Endometrial microvascular endothelial cells (primary cell): ENCODE data around the gene SBF2. TPM values are rescaled to one million over a fixed set of nuclear protein-coding genes. Genes with fewer than 3 reads are reported as not detected.
"Not testable (repeated sequence)": the region's sequence is repeated elsewhere in the genome, so short reads cannot be mapped to it uniquely, and the experiment has no call there.

Source experiments
- in situ Hi-C: cut with HindIII; loops from 2 replicates; pipeline ENCODE4 v1.10.0; 2017; ENCODE audit warnings: low sequenced_read_pairs, low pct_unique_long_range_greater_than_20kb; ENCODE audit errors: inconsistent ontology term
- total RNA-seq: library from RNA; depleted of rRNA; stranded (reverse); fragments of >200 nt; gene quantifications from one replicate; pipeline ENCODE4 v1.2.3, GENCODE V29; 2015; ENCODE audit errors: inconsistent ontology term

SBF2 gene
- total RNA-seq, 1 donor from 2014 or later: 26.6 TPM

- in situ Hi-C loops: no loop called here
Measured at GRCh38 chr11:10017911-10018310, 276.1 kb downstream of the SBF2 start.

- in situ Hi-C loops: no loop called here
Measured at GRCh38 chr11:10017050-10017449, 277.0 kb downstream of the SBF2 start.

- in situ Hi-C loops: no loop called here
Measured at GRCh38 chr11:10012068-10012467, 282.0 kb downstream of the SBF2 start.

GRCh38 chr11:10005955-10006525 is 288.0 kb downstream of the SBF2 start:
- in situ Hi-C loops: no loop called here

GRCh38 chr11:10004526-10005113 is 289.4 kb downstream of the SBF2 start:
- in situ Hi-C loops: no loop called here

- in situ Hi-C loops: no loop called here
Measured at GRCh38 chr11:10002221-10002620, 291.8 kb downstream of the SBF2 start.

GRCh38 chr11:9992306-9992705 is 301.7 kb downstream of the SBF2 start:
- in situ Hi-C loops: no loop called here

- in situ Hi-C loops: no loop called here
Measured at GRCh38 chr11:9990221-9990973, 303.6 kb downstream of the SBF2 start.

GRCh38 chr11:9987303-9987702 is 306.7 kb downstream of the SBF2 start:
- in situ Hi-C loops: not testable (repeated sequence)

GRCh38 chr11:9982796-9983579 is 311.0 kb downstream of the SBF2 start:
- in situ Hi-C loops: no loop called here

- in situ Hi-C loops: no loop called here
Measured at GRCh38 chr11:9982127-9982795, 311.8 kb downstream of the SBF2 start.

GRCh38 chr11:9980931-9981330 is 313.1 kb downstream of the SBF2 start:
- in situ Hi-C loops: no loop called here

GRCh38 chr11:9977554-9977953 is 316.5 kb downstream of the SBF2 start:
- in situ Hi-C loops: no loop called here

GRCh38 chr11:9974375-9974774 is 319.6 kb downstream of the SBF2 start:
- in situ Hi-C loops: loop anchor here (25.0 kb wide), 1 partner anchor 338 kb away; the partner anchor contains the start of gene ADM

GRCh38 chr11:9973921-9974320 is 320.1 kb downstream of the SBF2 start:
- in situ Hi-C loops: loop anchor here (25.0 kb wide), 1 partner anchor 338 kb away; the partner anchor contains the start of gene ADM

GRCh38 chr11:9972989-9973388 is 321.0 kb downstream of the SBF2 start:
- in situ Hi-C loops: loop anchor here (25.0 kb wide), 1 partner anchor 339 kb away; the partner anchor contains the start of gene ADM

GRCh38 chr11:9971894-9972293 is 322.1 kb downstream of the SBF2 start:
- in situ Hi-C loops: loop anchor here (25.0 kb wide), 1 partner anchor 340 kb away; the partner anchor contains the start of gene ADM

GRCh38 chr11:9969068-9969467 is 325.0 kb downstream of the SBF2 start:
- in situ Hi-C loops: loop anchor here (25.0 kb wide), 1 partner anchor 343 kb away; the partner anchor contains the start of gene ADM

GRCh38 chr11:9962722-9963121 is 331.3 kb downstream of the SBF2 start:
- in situ Hi-C loops: loop anchor here (25.0 kb wide), 1 partner anchor 350 kb away; the partner anchor contains the start of gene ADM
